ENCODE results near the gene ZNRF3.

The ZNRF3 gene

DNA sequence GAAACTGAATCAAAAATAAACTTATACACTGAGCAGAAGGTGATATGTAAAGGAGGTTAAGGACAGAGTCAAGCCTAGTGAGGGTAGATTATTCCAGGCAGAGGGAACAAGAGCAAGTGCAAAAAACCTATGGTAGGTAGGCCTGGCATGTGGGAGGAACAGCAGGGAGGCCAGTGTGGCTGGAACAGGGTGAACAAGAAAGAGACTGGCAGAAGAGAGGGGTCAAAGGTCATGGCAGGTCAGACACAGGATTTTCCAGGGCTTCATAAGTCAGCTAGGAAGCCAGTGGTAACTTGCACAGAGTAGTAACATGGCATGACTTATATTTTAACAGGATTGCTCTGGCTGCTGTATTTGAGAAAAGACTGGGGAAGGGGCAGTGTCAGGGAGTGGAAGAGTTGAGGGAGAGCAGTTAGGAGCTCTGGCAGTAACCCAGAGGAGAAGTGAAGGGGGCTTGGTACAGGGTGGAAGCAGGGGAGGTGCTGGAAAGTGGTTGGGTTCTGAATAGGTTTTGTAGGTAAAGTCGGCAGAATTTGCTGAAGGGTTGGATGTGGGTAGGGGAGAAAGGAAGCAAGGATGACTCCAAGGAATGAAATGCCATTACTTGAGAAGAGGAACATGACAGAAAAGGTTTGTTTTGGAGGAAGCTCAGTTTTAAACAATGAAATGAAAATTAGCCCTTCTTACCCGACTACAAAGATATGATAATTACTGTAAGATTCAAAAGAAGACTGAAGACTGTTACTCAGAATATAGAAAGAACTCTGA is 86.2 kb downstream of the ZNRF3 start:
- Histone ChIP-seq H3K27ac (ENCODE audit: extremely low read depth, low read depth, low read length) (no peak overlapping the region), H3K9me3 (ENCODE audit: control insufficient read depth, insufficient read depth, low read depth, low read length) (no peaks in the 10 kb centered on the region), H3K36me3 (ENCODE audit: control insufficient read depth in 2 of 2, insufficient read depth in 1 of 2, low read length in 2 of 2) (no peaks in the 10 kb centered on the region), H3K4me1 (ENCODE audit: control insufficient read depth, insufficient read depth, low read length) (no peaks in the 10 kb centered on the region), H3K4me3 (ENCODE audit: low read depth, low read length) (no peak overlapping the region)
- ChIA-PET POLR2A (no interaction called here), CTCF (no interaction called here)
- TF ChIP-seq ZNF140 (tag by site-specific recombination; IDR thresholded peaks at IDR 0.05): peak; percentile 28; the same call in 1 of the 2 replicates
- TF ChIP-seq ZNF274 (IDR thresholded peaks at IDR 0.05; ENCODE audit: low read length): no peak
- TF ChIP-seq ZNF274 (tag by site-specific recombination; IDR thresholded peaks at IDR 0.05; ENCODE audit: borderline replicate concordance): no peak

DNA sequence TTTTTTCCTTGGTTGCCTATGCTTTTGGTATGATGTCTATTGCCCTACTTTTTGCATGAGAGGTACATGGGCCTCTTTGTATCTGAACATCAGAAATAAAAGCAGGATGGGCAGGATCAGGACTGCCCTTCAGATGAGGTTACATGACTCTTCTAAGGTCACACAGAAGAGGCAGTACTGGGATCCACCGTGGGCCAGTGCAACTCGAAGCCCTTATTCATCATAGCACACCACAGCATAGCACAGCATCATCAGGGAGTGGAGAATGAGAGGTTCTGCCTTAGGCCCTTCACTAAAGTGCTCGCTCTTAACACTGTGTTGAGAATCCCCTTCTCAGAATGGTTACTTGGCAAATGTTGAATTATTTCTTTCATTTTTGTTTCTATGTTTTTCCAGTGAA is 90.0 kb downstream of the ZNRF3 start:
- POLR2A ChIA-PET: no interaction called here
- Histone ChIP-seq H3K4me1 (ENCODE audit: control insufficient read depth, insufficient read depth, low read length) (peaks cover 16% of the 10 kb centered on the region), H3K4me3 (ENCODE audit: low read depth, low read length) (no peak overlapping the region), H3K36me3 (ENCODE audit: control insufficient read depth in 2 of 2, insufficient read depth in 1 of 2, low read length in 2 of 2) (no peaks in the 10 kb centered on the region), H3K9me3 (ENCODE audit: control insufficient read depth, insufficient read depth, low read depth, low read length) (no peaks in the 10 kb centered on the region), H3K27ac (ENCODE audit: extremely low read depth, low read depth, low read length) (no peak overlapping the region)
- TF ChIP-seq ZNF707 (tag by site-specific recombination; IDR thresholded peaks at IDR 0.05) (no peak), ZNF626 (tag by site-specific recombination; IDR thresholded peaks at IDR 0.05) (no peak), OSR2 (tag by site-specific recombination; IDR thresholded peaks at IDR 0.05) (no peak)
- TF ChIP-seq, protein P1, sequence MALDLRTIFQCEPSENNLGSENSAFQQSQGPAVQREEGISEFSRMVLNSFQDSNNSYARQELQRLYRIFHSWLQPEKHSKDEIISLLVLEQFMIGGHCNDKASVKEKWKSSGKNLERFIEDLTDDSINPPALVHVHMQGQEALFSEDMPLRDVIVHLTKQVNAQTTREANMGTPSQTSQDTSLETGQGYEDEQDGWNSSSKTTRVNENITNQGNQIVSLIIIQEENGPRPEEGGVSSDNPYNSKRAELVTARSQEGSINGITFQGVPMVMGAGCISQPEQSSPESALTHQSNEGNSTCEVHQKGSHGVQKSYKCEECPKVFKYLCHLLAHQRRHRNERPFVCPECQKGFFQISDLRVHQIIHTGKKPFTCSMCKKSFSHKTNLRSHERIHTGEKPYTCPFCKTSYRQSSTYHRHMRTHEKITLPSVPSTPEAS (tag by site-specific recombination; IDR thresholded peaks at IDR 0.05): no peak
- CTCF ChIA-PET: no interaction called here

DNA sequence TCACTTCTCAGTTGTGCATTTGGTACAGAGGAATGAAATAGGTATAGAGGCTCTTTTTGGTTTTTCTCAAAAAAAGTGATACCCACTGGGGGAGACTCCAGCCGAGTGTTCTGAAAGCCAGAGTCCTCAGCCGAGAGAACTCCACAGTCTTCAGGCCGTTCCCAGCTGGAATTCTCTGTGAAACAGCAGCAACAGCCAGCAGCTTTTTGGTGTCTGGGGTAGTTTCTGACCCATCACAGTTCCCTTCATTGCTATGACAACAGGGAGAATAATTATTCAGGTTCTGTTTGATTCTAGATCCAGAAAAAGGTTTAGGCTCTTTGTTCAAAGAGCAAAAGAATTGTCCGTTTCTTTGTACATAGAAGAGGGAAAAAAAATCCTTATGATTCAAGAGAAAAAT is 93.7 kb downstream of the ZNRF3 start:
- no peaks in the 10 kb centered on the region for H3K9me3 ChIP-seq (ENCODE audit: control insufficient read depth, insufficient read depth, low read depth, low read length)
- TF ChIP-seq ZNF521 (tag by site-specific recombination; IDR thresholded peaks at IDR 0.05) (no peak), HOXA7 (CRISPR knock-in tag; IDR thresholded peaks at IDR 0.05; ENCODE audit: borderline replicate concordance) (no peak), ZIC2 (tag by site-specific recombination; IDR thresholded peaks at IDR 0.05) (0 out of 2 replicates have a peak, but pooled peaks have one; percentile 20)
- ChIA-PET CTCF (interaction anchor here (0.7 kb wide), 2 partner anchors 12 to 725 kb away, joined by 3 read pairs; no protein-coding TSS in a partner anchor), POLR2A (no interaction called here)
- no peaks in the 10 kb centered on the region for H3K36me3 ChIP-seq (ENCODE audit: control insufficient read depth in 2 of 2, insufficient read depth in 1 of 2, low read length in 2 of 2)
- no peak overlapping the region for H3K27ac ChIP-seq (ENCODE audit: extremely low read depth, low read depth, low read length)
- peaks cover 25% of the 10 kb centered on the region for H3K4me1 ChIP-seq (ENCODE audit: control insufficient read depth, insufficient read depth, low read length)
- no peak overlapping the region for H3K4me3 ChIP-seq (ENCODE audit: low read depth, low read length)

DNA sequence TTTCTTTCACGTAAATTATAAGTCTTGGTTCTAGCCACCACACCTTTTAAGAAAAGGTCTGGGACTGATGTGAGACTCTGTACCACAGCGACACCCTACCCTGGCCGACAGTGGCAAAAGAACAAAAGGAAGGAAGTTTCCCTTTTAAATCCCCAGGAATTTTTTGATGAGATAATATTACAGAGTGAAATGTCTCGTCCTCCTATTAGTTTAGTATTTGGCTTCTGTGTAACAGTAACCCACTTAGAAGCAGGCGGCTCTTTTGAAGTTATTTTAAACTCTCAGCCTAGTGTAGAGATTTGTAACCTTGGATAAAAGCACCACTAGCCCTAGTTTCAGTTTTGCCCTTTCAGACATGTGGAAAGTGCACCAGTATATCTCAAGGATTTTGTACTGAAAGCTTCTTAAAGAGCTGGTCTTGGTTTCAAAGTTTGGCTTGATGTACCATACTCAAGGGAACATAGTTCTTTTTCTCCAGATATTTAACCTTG is 94.2 kb downstream of the ZNRF3 start:
- CTCF ChIA-PET: interaction anchor here (0.5 kb wide), 1 partner anchor 123 kb away, joined by 3 read pairs; no protein-coding TSS in a partner anchor
- POLR2A ChIA-PET: interaction anchor here (0.6 to 1.3 kb wide), 2 partner anchors 37 to 53 kb away, joined by 3 read pairs; no protein-coding TSS in a partner anchor
- H3K27ac ChIP-seq (ENCODE audit: extremely low read depth, low read depth, low read length): no peak overlapping the region
- peaks cover 26% of the 10 kb centered on the region for H3K4me1 ChIP-seq (ENCODE audit: control insufficient read depth, insufficient read depth, low read length)
- no peaks in the 10 kb centered on the region for H3K36me3 ChIP-seq (ENCODE audit: control insufficient read depth in 2 of 2, insufficient read depth in 1 of 2, low read length in 2 of 2)
- no peaks in the 10 kb centered on the region for H3K9me3 ChIP-seq (ENCODE audit: control insufficient read depth, insufficient read depth, low read depth, low read length)
- H3K4me3 ChIP-seq (ENCODE audit: low read depth, low read length): no peak overlapping the region
- TF ChIP-seq, protein P2, sequence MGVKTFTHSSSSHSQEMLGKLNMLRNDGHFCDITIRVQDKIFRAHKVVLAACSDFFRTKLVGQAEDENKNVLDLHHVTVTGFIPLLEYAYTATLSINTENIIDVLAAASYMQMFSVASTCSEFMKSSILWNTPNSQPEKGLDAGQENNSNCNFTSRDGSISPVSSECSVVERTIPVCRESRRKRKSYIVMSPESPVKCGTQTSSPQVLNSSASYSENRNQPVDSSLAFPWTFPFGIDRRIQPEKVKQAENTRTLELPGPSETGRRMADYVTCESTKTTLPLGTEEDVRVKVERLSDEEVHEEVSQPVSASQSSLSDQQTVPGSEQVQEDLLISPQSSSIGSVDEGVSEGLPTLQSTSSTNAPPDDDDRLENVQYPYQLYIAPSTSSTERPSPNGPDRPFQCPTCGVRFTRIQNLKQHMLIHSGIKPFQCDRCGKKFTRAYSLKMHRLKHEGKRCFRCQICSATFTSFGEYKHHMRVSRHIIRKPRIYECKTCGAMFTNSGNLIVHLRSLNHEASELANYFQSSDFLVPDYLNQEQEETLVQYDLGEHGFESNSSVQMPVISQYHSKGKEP (tag by site-specific recombination; IDR thresholded peaks at IDR 0.05): no peak
- no peak for TF ChIP-seq ZFP41 (tag by site-specific recombination; IDR thresholded peaks at IDR 0.05; ENCODE audit: borderline replicate concordance)
- TF ChIP-seq OSR2 (tag by site-specific recombination; IDR thresholded peaks at IDR 0.05): peak; percentile 56
- TF ChIP-seq, protein P3, sequence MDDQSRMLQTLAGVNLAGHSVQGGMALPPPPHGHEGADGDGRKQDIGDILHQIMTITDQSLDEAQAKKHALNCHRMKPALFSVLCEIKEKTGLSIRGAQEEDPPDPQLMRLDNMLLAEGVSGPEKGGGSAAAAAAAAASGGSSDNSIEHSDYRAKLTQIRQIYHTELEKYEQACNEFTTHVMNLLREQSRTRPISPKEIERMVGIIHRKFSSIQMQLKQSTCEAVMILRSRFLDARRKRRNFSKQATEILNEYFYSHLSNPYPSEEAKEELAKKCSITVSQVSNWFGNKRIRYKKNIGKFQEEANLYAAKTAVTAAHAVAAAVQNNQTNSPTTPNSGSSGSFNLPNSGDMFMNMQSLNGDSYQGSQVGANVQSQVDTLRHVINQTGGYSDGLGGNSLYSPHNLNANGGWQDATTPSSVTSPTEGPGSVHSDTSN (CRISPR knock-in tag; IDR thresholded peaks at IDR 0.05): no peak
- TF ChIP-seq ZNF16 (tag by site-specific recombination; IDR thresholded peaks at IDR 0.05; ENCODE audit: low read depth): no peak
- peak; percentile 98 for TF ChIP-seq ZNF664 (tag by site-specific recombination; IDR thresholded peaks at IDR 0.05)
- TF ChIP-seq MZF1 (tag by site-specific recombination; IDR thresholded peaks at IDR 0.05; ENCODE audit: borderline replicate concordance): peak; percentile 83; the same call in 1 of the 2 replicates
- no peak for TF ChIP-seq ZNF404 (tag by site-specific recombination; IDR thresholded peaks at IDR 0.05)
- TF ChIP-seq ZNF266 (tag by site-specific recombination; IDR thresholded peaks at IDR 0.05; ENCODE audit: low read depth): no peak
- TF ChIP-seq ZBTB21 (tag by site-specific recombination; IDR thresholded peaks at IDR 0.05): no peak
- TF ChIP-seq ZNF10 (tag by site-specific recombination; IDR thresholded peaks at IDR 0.05): no peak
- TF ChIP-seq ZNF423 (tag by site-specific recombination; IDR thresholded peaks at IDR 0.05): no peak
- 0 out of 2 replicates have a peak, but pooled peaks have one; percentile 41 for TF ChIP-seq ZNF561 (tag by site-specific recombination; IDR thresholded peaks at IDR 0.05; ENCODE audit: borderline replicate concordance)
- TF ChIP-seq TCF7L2 (IDR thresholded peaks at IDR 0.05; ENCODE audit: borderline replicate concordance, low read depth, low read length): peak; percentile 94
- TF ChIP-seq GLI2 (tag by site-specific recombination; IDR thresholded peaks at IDR 0.05; ENCODE audit: borderline replicate concordance, low read depth): no peak
- no peak for TF ChIP-seq OVOL3 (tag by site-specific recombination; IDR thresholded peaks at IDR 0.05)
